ENCODE results near the gene KRTAP10-6. TPM values are rescaled to one million over a fixed set of nuclear protein-coding genes. Genes with fewer than 3 reads are reported as not detected.
"Not testable (repeated sequence)": the region's sequence is repeated elsewhere in the genome, so short reads cannot be mapped to it uniquely, and the experiment has no call there.

Gene KRTAP10-6
- total RNA-seq (2014; rRNA removed; shearing (Covaris generic)): not detected in 2 replicates

DNA sequence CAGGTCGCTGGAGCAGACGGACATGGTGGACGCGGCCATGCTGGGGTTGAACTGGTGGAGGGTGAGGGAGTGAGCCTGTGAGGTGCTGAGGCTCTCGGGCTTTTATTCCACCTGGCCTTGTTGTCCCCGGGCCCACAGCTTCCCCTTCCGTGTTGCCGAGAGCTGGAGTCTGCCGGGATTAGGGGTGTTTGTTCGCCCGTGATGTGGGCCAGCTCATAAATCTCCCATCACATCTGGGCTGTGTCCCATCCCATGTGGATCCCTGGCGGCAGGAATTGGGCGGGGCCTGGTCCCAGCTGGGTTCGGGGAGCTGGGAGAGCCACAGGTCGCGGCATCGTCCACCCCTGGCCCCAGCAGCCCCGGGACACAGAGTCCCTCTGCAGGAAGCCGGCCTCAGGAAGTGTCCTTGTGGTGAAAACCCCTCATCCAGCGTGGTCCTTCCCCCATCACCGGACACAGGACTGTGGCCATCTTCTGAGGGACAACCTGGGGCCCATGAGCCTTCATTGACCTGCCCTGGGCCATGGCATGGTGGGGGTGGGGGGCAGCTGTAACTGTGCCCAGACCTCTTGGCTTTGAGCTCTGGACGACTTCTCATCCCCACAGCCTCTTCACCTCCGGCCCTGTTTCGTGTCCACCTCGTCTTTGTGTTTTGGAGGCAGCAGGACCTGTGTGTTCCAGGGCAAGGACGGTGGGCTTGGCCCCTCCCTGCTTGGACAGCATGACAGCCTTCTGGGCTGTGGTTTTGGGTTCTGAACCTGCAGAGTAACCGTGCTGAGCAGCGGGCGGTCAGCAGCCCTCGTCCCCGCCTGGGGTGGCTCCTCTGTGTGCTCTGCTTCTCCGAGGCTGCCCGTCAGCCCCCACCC, at the start of gene KRTAP10-6:
KRTAP10-6 (minus strand) TSS at position 60 of the 866 bp plus-strand sequence; CDS start at position 39, 21 bp downstream.
- no peak for DNase-seq
- Histone ChIP-seq H3K4me1 (peaks cover 6% of the 10 kb centered on the region), H3K36me3 (no peaks in the 10 kb centered on the region), H3K27me3 (no peaks in the 10 kb centered on the region), H3K27ac (no peak within 1 kb of the TSS), H3K4me3 (no peak within 1 kb of the TSS), H3K9me3 (replicated peaks) (no peaks in the 10 kb centered on the region)

DNA sequence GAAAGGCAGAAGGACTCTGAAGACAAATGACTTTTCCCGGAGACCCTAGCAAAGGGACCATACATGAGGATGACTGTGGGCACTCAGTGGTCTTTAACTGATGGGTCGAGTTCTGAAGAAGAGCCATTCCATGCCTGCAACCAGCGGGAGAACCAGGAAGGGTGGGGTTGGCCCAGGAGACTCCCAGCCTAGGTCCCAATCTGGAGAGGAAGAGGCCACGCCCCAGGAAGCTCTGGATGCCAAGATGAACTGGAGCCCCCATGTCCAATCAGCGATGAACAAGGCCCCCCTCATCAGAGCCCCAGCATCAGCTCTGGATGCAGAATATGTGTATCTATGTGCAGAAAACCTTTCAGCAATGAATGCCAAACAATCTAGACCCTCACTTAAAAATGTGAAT, 48.5 kb upstream of the KRTAP10-6 start:
- no peaks in the 10 kb centered on the region for H3K27me3 ChIP-seq
- no peak for DNase-seq
- no peak overlapping the region for H3K4me3 ChIP-seq
- H3K4me1 ChIP-seq: no peaks in the 10 kb centered on the region
- H3K36me3 ChIP-seq: no peaks in the 10 kb centered on the region
- no peaks in the 10 kb centered on the region; the same call in 1 of the 2 replicates for H3K9me3 ChIP-seq (replicated peaks)
- no peak overlapping the region for H3K27ac ChIP-seq

GRCh38 chr21:44639331-44639655, 47.0 kb upstream of the KRTAP10-6 start:
- Histone ChIP-seq H3K36me3 (no peaks in the 10 kb centered on the region), H3K27me3 (no peaks in the 10 kb centered on the region), H3K9me3 (replicated peaks) (no peaks in the 10 kb centered on the region; the same call in none of the 2 replicates), H3K27ac (no peak overlapping the region), H3K4me3 (no peak overlapping the region), H3K4me1 (no peaks in the 10 kb centered on the region)
- DNase-seq: no peak

DNA sequence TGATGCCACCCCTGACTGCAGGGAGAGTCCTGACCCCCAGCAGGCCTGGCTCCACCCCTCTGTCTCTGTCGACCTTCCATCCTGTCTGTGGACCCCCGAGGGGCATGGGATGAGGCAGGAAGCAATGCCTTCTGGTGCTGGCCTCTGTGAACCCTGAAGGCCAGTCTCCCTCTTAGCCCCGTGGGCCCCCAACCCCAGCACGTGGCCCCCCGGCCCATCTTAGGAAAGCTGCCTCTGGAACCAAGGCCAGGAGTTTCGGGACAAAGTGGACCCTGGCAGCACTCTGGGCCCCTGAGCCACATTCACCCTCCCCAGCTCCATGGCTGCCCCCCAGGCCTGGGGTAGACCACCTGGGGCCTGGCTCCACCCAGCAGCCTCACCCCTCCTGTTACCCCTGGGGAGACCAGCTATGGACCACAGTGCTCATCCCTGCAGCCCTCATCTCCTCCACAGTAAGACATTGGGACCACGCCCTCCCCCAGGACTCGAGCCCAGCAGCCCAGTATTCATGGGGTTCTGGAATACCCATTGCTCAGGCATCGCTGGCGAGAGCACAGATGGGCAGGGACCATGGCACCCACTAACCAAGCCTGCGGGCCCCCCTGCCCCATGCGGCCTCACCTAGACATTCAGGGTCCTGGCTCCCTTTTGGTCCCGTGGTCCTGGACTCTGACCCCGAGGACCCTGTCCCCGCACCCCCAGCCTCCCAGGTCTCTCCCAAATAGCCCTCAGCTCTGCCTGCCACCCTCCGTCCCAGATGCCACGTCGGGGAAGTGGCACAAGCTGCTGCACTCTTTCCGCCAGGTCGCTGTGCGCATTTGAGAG, 46.4 kb upstream of the KRTAP10-6 start:
- not testable (repeated sequence) for H3K4me1 ChIP-seq; H3K27me3 ChIP-seq; DNase-seq; H3K36me3 ChIP-seq; H3K9me3 ChIP-seq (replicated peaks); H3K4me3 ChIP-seq; H3K27ac ChIP-seq

DNA sequence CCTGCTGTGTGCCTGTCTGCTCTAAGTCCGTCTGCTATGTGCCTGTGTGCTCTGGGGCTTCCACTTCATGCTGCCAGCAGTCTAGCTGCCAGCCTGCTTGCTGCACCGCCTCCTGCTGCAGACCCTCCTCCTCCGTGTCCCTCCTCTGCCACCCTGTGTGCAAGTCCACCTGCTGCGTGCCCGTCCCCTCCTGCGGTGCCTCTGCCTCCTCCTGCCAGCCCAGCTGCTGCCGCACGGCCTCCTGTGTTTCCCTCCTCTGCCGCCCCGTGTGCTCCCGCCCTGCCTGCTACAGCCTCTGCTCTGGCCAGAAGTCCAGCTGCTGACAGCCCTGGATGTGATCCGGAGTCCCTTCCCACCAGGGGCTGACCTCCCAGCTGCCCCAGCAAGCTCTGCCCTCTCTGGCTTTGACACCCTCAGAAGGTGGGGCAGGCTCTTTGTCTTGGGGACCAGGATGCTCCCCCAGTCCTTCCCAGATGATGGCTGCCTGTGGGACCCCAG, 45.6 kb upstream of the KRTAP10-6 start:
- H3K27ac ChIP-seq; H3K27me3 ChIP-seq; H3K36me3 ChIP-seq; H3K4me1 ChIP-seq; DNase-seq; H3K9me3 ChIP-seq (replicated peaks); H3K4me3 ChIP-seq: not testable (repeated sequence)

DNA sequence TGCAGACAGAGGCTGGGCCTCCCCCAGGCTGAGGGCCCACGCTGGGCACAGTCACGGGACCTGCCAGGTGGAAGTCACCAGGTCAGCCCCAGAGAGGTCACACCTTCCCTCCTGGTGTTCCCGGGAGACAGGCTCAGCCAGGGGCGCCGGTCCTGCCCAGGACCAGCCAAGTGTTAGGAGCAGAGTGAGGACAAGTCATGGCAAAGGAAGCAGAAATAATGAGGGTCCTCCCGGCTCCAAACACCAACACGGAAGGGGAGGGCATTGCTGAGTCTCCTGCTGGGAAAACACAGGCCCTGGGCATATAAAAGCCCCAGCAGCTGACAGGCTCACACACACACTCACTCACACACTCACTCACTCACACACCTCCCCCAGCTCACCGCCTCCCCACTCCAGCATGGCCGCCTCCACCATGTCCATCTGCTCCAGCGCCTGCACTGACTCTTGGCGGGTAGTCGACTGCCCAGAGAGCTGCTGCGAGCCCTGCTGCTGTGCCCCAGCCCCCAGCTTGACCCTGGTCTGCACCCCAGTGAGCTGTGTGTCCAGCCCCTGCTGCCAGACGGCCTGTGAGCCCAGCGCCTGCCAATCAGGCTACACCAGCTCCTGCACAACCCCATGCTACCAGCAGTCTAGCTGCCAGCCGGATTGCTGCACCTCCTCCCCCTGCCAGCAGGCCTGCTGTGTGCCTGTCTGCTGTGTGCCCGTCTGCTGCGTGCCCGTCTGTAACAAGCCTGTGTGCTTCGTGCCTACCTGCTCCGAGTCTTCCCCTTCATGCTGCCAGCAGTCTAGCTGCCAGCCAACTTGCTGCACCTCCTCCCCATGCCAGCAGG, 44.9 kb upstream of the KRTAP10-6 start, which contains the start of gene KRTAP10-10:
KRTAP10-10 (plus strand) TSS at position 339 of the 833 bp plus-strand sequence; CDS start at position 401, 62 bp downstream.
- Histone ChIP-seq H3K4me1 (no peaks in the 10 kb centered on the region), H3K9me3 (replicated peaks) (no peaks in the 10 kb centered on the region; the same call in 1 of the 2 replicates), H3K27me3 (no peaks in the 10 kb centered on the region), H3K4me3 (no peak within 1 kb of the TSS), H3K27ac (no peak within 1 kb of the TSS), H3K36me3 (no peaks in the 10 kb centered on the region)
- DNase-seq: no peak

GRCh38 chr21:44636209-44637017, 44.1 kb upstream of the KRTAP10-6 start:
- H3K27me3 ChIP-seq: no peaks in the 10 kb centered on the region
- H3K4me3 ChIP-seq: no peak overlapping the region
- no peaks in the 10 kb centered on the region; the same call in 1 of the 2 replicates for H3K9me3 ChIP-seq (replicated peaks)
- no peak for DNase-seq
- H3K4me1 ChIP-seq: no peaks in the 10 kb centered on the region
- H3K36me3 ChIP-seq: no peaks in the 10 kb centered on the region
- no peak overlapping the region for H3K27ac ChIP-seq

- Histone ChIP-seq H3K36me3 (no peaks in the 10 kb centered on the region), H3K4me1 (no peaks in the 10 kb centered on the region)
These were observed 39.8 kb upstream of the KRTAP10-6 start for GRCh38 chr21:44632067-44632466.

GRCh38 chr21:44630440-44630839, 38.1 kb upstream of the KRTAP10-6 start:
- Histone ChIP-seq H3K36me3 (no peaks in the 10 kb centered on the region), H3K9me3 (replicated peaks) (no peaks in the 10 kb centered on the region; the same call in 1 of the 2 replicates), H3K27ac (no peak overlapping the region), H3K4me3 (no peak overlapping the region), H3K27me3 (no peaks in the 10 kb centered on the region), H3K4me1 (no peaks in the 10 kb centered on the region)
- no peak for DNase-seq

More at GRCh38 chr21:44632067-44632466, 39.8 kb upstream of the KRTAP10-6 start:
- no peak for DNase-seq
- H3K9me3 ChIP-seq (replicated peaks): no peaks in the 10 kb centered on the region; the same call in 1 of the 2 replicates
- H3K27me3 ChIP-seq: no peaks in the 10 kb centered on the region
- no peak overlapping the region for H3K4me3 ChIP-seq
- no peak overlapping the region for H3K27ac ChIP-seq

GRCh38 chr21:44628707-44629391, 36.5 kb upstream of the KRTAP10-6 start:
- no peaks in the 10 kb centered on the region for H3K36me3 ChIP-seq
- H3K4me1 ChIP-seq: no peaks in the 10 kb centered on the region
- H3K27ac ChIP-seq: no peak overlapping the region
- peaks cover 3% of the 10 kb centered on the region; the same call in 1 of the 2 replicates for H3K9me3 ChIP-seq (replicated peaks)
- no peak overlapping the region for H3K4me3 ChIP-seq
- no peaks in the 10 kb centered on the region for H3K27me3 ChIP-seq
- no peak for DNase-seq

DNA sequence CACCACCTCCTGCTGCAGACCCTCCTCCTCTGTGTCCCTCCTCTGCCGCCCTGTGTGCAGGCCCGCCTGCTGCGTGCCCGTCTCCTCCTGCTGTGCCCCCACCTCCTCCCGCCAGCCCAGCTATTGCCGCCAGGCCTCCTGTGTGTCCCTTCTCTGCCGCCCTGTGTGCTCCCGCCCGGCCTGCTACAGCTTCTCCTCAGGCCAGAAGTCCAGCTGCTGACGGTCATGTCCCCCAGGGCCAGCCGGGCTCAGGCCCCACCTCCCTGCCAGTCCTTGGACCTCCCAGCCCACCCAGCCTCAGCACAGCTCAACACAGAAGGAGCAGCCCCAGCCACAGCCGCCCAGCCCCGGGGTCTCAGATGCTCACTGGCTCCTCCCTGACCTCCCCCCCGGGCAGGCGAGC, 35.5 kb upstream of the KRTAP10-6 start:
- not testable (repeated sequence) for H3K4me3 ChIP-seq; H3K36me3 ChIP-seq; DNase-seq; H3K27me3 ChIP-seq; H3K27ac ChIP-seq; H3K4me1 ChIP-seq; H3K9me3 ChIP-seq (replicated peaks)

DNA sequence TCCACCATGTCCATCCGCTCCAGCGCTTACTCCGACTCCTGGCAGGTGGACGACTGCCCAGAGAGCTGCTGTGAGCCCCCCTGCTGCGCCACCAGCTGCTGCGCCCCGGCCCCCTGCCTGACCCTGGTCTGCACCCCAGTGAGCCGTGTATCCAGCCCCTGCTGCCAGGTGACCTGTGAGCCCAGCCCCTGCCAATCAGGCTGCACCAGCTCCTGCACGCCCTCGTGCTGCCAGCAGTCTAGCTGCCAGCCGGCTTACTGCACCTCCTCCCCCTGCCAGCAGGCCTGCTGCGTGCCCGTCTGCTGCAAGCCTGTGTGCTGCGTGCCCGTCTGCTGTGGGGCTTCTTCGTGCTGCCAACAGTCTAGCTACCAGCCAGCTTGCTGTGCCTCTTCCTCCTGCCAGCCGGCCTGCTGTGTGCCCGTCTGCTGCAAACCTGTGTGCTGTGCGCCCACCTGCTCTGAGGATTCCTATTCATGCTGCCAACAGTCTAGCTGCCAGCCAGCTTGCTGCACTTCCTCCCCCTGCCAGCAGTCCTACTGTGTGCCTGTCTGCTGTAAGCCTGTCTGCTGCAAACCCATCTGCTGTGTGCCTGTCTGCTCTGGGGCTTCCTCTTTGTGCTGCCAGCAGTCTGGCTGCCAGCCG, 35.0 kb upstream of the KRTAP10-6 start:
- H3K9me3 ChIP-seq (replicated peaks); H3K4me3 ChIP-seq; H3K4me1 ChIP-seq; H3K27me3 ChIP-seq; H3K36me3 ChIP-seq; H3K27ac ChIP-seq; DNase-seq: not testable (repeated sequence)

- H3K27ac ChIP-seq: no peak within 1 kb of the TSS
- no peak for DNase-seq
- H3K4me3 ChIP-seq: no peak within 1 kb of the TSS
- H3K27me3 ChIP-seq: no peaks in the 10 kb centered on the region
- 0 out of 2 replicates have a peak, but pooled peaks cover 3% of the 10 kb centered on the region for H3K9me3 ChIP-seq (replicated peaks)
- no peaks in the 10 kb centered on the region for H3K36me3 ChIP-seq
- H3K4me1 ChIP-seq: no peaks in the 10 kb centered on the region
These were observed 34.4 kb upstream of the KRTAP10-6 start, which contains the start of gene KRTAP10-9 for GRCh38 chr21:44626673-44627143. Gene KRTAP10-9, plus strand, starts transcription at chr21:44627093. Its CDS starts 79 bp downstream, at chr21:44627172.
